DOHH2 (cell line): ENCODE data around the gene ZDHHC17.
"Not testable (repeated sequence)": the region's sequence is repeated elsewhere in the genome, so short reads cannot be mapped to it uniquely, and the experiment has no call there.

Source experiments
- CTCF ChIP-seq: fragments of 200-600 bp; sonication (generic); IDR thresholded peaks from one replicate; pipeline ENCODE4 v1.5.1; 2014; ENCODE audit warnings: antibody characterized with exemption, mild to moderate bottlenecking, low read depth, low read length; ENCODE audit not compliant: poor library complexity, severe bottlenecking
- EZH2phosphoT487 ChIP-seq: fragments of 200-600 bp; sonication (generic); IDR thresholded peaks from 2 replicates; pipeline ENCODE4 v1.6.1; 2017; ENCODE audit warnings: borderline replicate concordance, mild to moderate bottlenecking, antibody characterized with exemption, low read length, moderate library complexity, mixed read lengths

- not testable (repeated sequence) for TF ChIP-seq EZH2phosphoT487, CTCF
Measured at GRCh38 chr12:76732188-76732587, 31.7 kb upstream of the ZDHHC17 start.
